Measurements from ENCODE around the gene ESYT1. TPM values are rescaled to one million over a fixed set of nuclear protein-coding genes. Genes with fewer than 3 reads are reported as not detected.
A peak's percentile ranks its signal among the peaks of the same experiment; 100 is the strongest.

ESYT1 gene
- total and polyA plus RNA-seq, 9 of the 15 experiments (the other 6 are each of a cell fraction or from before 2014, with no cell fraction given), result 132 to 420 (median 164) TPM

DNA sequence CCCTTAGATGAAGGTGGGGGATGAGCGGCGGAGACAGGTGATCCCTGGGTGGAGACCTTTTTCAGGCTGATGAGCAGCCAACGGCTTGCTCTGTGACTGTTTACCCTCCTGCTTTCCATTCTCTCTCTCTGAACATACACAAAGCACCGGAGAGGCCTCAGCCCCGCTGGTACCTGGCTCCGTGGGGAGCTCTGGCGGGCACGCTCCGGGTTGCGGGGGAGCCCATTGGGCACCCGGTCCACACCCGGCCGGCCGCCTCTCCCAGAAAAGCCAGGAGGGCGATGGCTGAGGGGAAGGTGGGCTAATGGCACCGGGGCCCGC lies 60.7 kb downstream of the ESYT1 start (continued):
- TF ChIP-seq ZNF609 (CRISPR knock-in tag; IDR thresholded peaks at IDR 0.05; ENCODE audit: borderline replicate concordance) (0 out of 2 replicates have a peak, but pooled peaks have one; percentile 17), ZNF124 (CRISPR knock-in tag; IDR thresholded peaks at IDR 0.05) (no peak), JUNB (CRISPR knock-in tag; conservative IDR thresholded peaks at IDR 0.05) (no peak)

DNA sequence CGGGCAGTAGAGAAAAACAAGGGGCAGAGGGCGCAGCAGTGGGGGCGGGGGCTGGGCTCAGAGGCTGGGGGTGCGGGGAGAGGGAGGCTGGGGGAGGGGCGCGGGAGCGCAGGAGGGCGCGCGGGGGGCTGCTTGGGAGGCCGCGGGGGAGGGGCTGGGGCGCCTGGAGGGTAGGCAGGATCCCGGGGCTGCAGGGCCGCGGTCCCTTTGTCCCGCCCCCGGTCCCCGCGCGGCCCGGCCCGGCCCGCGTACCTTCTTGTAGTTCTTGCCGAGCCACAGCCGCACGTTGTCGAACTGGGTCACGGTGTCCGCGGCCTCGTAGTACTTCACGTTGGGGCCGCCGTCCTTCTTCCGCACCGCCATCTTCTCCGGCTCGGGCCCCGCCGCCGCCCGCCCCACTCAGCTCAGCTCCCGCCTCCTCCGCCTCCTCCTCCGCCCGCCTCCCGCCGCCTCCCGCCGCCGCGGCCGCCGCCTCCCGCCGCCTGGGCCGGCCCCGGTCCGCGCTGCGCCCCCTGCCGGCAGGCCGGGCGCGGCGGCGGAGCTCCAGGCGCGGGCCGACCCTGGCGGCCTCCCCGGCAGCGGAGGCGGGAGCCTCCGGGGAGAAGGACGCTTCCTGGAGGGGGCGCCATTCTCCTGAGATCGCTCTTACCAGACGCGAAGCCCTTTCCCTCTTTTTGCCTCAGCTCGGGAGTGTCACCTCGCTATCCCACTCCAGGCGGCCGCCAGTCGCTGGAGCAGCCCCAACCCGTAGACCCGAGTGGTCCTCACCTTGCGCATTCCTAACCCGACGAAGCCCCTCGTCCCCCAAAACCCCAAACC lies 61.2 kb downstream of the ESYT1 start, which contains the start of gene SMARCC2:
Gene SMARCC2, minus strand, starts transcription at position 385 of the 819 bp plus-strand sequence. Its CDS starts 22 bp downstream, at position 363.
- Histone ChIP-seq H4K20me1 (replicated peaks; ENCODE audit: control insufficient read depth, insufficient read depth, low read length) (no peaks in the 10 kb centered on the region), H3K27me3 (ENCODE audit: control insufficient read depth in 2 of 2, insufficient read depth in 2 of 2, low read length in 2 of 2) (no peaks in the 10 kb centered on the region), H3K4me1 (replicated peaks in 1 of 2; ENCODE audit: control insufficient read depth in 2 of 2, insufficient read depth in 2 of 2, low read length in 2 of 2) (peaks cover 4 to 16% of the 10 kb centered on the region in 2 experiments; a peak in 3 of 5 replicates), H3K4me3 (peak within 1 kb of the TSS; percentile 85), H3K9me1 (ENCODE audit: control insufficient read depth, insufficient read depth, low read length) (no peaks in the 10 kb centered on the region), H3K4me2 (ENCODE audit: insufficient read depth, low read length) (peak within 1 kb of the TSS; percentile 95), H3K9ac (ENCODE audit: insufficient read depth in 1 of 2, low read depth in 2 of 2, low read length in 2 of 2) (peak within 1 kb of the TSS; percentile 84 to 96), H3K79me2 (ENCODE audit: control insufficient read depth, insufficient read depth, low read length) (peaks cover 42% of the 10 kb centered on the region), H2AFZ (ENCODE audit: low read depth, low read length) (peak within 1 kb of the TSS; percentile 98), H3K36me3 (ENCODE audit: control insufficient read depth, insufficient read depth, low read length) (peaks cover 30% of the 10 kb centered on the region), H3K9me3 (replicated peaks; ENCODE audit: control insufficient read depth, insufficient read depth, low read depth, low read length) (no peaks in the 10 kb centered on the region), H3K27ac (ENCODE audit: extremely low read depth, low read depth, low read length) (peak within 1 kb of the TSS; percentile 88)
- ChIA-PET CTCF (ENCODE audit: low intra/inter-chr PET ratio) (interaction anchor here (0.7 to 2.9 kb wide), 11 partner anchors 33 to 451 kb away, joined by 3 to 36 read pairs (median 5); partner anchors contain the start of genes ANKRD52, GDF11, NABP2 and RNF41), POLR2A (interaction anchor here (0.6 to 5.9 kb wide), 29 partner anchors 9 to 862 kb away, joined by 3 to 54 read pairs (median 4); partner anchors contain the start of genes COQ10A, ESYT1, MYL6 and RNF41)
- intact Hi-C loops (cut with micrococcal nuclease) (loop anchor here (1.0 kb wide), 1 partner anchor 63 kb away; no protein-coding TSS in a partner anchor), in situ Hi-C loops (cut with MboI) (loop anchor here (5.0 kb wide), 1 partner anchor 62 kb away; the partner anchor contains the start of gene ESYT1)
- ATAC-seq (peak; percentile 89), DNase-seq (ENCODE audit: extremely low read depth in 1 of 4, low spot score in 3 of 4) (peak; percentile 94 to 95 (median 94)), FAIRE-seq (peak; percentile 44)
- BruUV-seq (replicated peaks), result no TSS peak
- WGBS (ENCODE audit: insufficient coverage, low coverage, missing lambda C conversion rate), result under 1% methylated on average over 25 of the region's 93 CpGs
- no peak for TF ChIP-seq MAFF (IDR thresholded peaks at IDR 0.05; ENCODE audit: low read length)
- TF ChIP-seq STAG1 (CRISPR knock-in tag; IDR thresholded peaks at IDR 0.05; ENCODE audit: borderline replicate concordance), result no peak
- TF ChIP-seq, protein P1, sequence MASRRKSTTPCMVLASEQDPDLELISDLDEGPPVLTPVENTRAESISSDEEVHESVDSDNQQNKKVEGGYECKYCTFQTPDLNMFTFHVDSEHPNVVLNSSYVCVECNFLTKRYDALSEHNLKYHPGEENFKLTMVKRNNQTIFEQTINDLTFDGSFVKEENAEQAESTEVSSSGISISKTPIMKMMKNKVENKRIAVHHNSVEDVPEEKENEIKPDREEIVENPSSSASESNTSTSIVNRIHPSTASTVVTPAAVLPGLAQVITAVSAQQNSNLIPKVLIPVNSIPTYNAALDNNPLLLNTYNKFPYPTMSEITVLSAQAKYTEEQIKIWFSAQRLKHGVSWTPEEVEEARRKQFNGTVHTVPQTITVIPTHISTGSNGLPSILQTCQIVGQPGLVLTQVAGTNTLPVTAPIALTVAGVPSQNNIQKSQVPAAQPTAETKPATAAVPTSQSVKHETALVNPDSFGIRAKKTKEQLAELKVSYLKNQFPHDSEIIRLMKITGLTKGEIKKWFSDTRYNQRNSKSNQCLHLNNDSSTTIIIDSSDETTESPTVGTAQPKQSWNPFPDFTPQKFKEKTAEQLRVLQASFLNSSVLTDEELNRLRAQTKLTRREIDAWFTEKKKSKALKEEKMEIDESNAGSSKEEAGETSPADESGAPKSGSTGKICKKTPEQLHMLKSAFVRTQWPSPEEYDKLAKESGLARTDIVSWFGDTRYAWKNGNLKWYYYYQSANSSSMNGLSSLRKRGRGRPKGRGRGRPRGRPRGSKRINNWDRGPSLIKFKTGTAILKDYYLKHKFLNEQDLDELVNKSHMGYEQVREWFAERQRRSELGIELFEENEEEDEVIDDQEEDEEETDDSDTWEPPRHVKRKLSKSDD (conservative IDR thresholded peaks at IDR 0.05; ENCODE audit: low read length), result peak; percentile 39; the same call in 1 of the 2 replicates
- TF ChIP-seq SETDB1 (IDR thresholded peaks at IDR 0.05; ENCODE audit: low read length), result no peak
- TF ChIP-seq ZNF354B (CRISPR knock-in tag; IDR thresholded peaks at IDR 0.05), result no peak
- TF ChIP-seq ZNF384 (IDR thresholded peaks at IDR 0.05; ENCODE audit: low read depth, low read length), result no peak

Data from K562 (cell line).